ENCODE measurements around the gene ADGRV1. TPM values are rescaled to one million over a fixed set of nuclear protein-coding genes. Genes with fewer than 3 reads are reported as not detected.

The ADGRV1 gene
- total RNA-seq, 1 donor from 2014 or later: 0.20 TPM

DNA sequence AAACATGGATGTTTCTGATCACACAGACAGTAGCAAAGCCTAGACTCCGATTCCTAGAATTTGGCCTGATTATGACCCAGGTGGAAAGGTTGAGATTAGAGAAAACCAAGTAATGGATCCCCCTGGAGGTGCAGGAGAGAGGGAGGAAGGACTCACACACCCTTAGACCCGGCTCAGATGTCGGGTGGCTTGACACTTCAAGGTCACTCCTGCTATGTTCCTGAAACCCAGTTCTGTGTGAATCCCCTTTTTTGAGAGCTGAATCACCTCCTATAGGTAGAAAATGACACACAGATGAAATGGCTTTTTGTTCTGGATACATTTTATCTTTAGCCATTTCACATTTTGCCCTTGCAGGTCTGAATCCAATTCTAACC lies 631.7 kb downstream of the ADGRV1 start:
- no peak for DNase-seq (ENCODE audit: low read depth, low spot score)

DNA sequence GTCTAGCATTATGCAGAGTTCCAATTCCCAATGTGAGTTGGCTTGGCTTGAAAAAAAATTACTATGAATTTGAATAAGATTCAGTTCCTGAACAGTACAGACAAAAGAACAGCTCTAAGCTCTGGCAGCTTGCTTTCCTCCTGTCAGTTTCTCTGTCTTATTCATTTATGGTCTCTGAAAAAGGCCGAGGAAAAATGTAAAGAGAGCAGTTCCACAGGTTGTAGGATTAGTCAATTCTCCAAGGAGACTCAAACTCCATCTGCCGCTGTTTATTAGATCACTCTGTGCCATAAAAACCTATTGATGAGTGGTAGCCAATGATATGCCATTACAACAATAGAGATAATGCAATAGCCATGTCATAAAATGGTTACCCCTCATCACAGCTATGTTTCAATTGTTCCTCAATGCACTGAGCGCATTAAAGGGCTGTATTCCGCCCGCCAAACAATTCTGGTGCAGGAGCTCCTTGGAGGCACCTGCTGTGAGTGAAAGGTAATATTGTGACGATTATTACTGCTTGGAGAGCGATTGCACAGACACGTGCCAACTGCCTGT lies 636.3 kb downstream of the ADGRV1 start:
- no peak for DNase-seq (ENCODE audit: low read depth, low spot score)

- DNase-seq (ENCODE audit: low read depth, low spot score): no peak
Observed at GRCh38 chr5:91200692-91201091, 642.1 kb downstream of the ADGRV1 start.

DNA sequence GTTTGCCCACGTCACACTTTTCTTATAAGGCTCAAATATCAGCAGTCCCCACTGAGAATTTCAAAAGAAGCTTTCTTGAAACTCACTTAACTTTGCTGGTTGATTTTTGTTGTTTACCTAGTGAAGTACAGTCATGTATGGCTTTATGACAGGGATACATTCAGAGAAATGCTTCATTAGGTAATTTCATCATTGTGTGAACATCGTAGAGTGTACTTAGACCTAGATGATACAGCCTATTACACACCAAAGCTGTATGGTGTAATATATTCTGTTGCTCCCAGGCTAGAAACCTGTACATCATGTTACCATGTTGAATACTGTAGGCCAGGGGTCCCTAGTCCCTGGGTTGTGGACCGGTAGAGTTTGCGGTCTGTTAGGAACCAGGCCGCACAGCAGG lies 647.5 kb downstream of the ADGRV1 start:
- DNase-seq (ENCODE audit: low read depth, low spot score): no peak

GRCh38 chr5:91206734-91207133 lies 648.1 kb downstream of the ADGRV1 start:
- no peak for DNase-seq (ENCODE audit: low read depth, low spot score)

DNA sequence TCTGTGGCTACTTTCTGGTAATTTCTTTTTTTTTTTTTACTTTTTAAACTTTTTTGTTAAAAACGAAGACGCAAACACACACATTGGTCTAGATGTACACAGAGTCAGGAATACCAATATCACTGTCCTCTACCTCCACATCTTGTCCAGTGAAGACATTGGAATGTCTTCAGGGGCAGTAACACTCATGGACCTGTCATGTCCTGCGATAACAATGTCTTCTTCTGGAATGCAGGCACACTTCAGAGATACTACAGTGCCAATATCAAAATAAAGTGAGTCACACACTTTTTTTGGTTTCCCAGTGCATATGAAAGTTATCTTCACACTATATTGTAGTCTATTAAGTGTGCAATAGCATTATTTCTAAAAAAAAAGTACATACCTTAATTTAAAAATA lies 648.7 kb downstream of the ADGRV1 start:
- no peak for DNase-seq (ENCODE audit: low read depth, low spot score)

- no peak for DNase-seq (ENCODE audit: low read depth, low spot score)
Observed at GRCh38 chr5:91211997-91212713, 653.6 kb downstream of the ADGRV1 start.

DNA sequence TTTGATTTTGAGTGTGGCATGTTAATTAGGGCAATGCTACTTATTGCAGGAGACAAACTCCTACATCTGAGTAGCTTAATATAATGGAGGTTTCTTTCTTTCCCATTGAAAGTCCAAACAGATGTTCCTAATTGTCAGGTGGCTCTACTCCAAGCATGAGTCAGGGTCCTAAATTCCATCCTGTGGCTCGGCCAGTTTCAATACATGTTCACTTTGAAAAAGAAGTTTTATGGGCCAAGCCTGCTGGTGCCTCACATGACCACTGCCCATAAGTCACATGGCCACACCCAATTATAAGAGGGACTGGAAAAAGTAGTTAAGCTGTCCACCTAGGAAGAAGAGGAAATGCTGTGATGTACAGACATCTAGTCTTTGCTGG lies 654.1 kb downstream of the ADGRV1 start:
- no peak for DNase-seq (ENCODE audit: low read depth, low spot score)

Other genes with a start within 250 kb of the ADGRV1 start
- gene CETN3, start 149.0 kb upstream of the ADGRV1 start, total RNA-seq: 9.2 and 19.8 TPM in 2 replicates
- 4.1 and 6.3 TPM in 2 replicates for gene MBLAC2, start 84.0 kb upstream of the ADGRV1 start, total RNA-seq
- 10.0 and 11.9 TPM in 2 replicates for gene POLR3G, start 83.9 kb upstream of the ADGRV1 start, total RNA-seq
- 15.3 and 24.4 TPM in 2 replicates for gene LYSMD3, start 29.2 kb upstream of the ADGRV1 start, total RNA-seq

Measured in pulmonary artery endothelial cell (primary cell).